ENCODE results near the gene SPOCK2.

Gene SPOCK2

GRCh38 chr10:72087392-72087968, 871 bp downstream of the SPOCK2 start:
- no peak for DNase-seq (ENCODE audit: low spot score)

GRCh38 chr10:72086466-72087391, 1.6 kb downstream of the SPOCK2 start:
- no peak for DNase-seq (ENCODE audit: low spot score)

- DNase-seq (ENCODE audit: low spot score): no peak
These were observed 2.4 kb downstream of the SPOCK2 start for GRCh38 chr10:72085864-72086465.

GRCh38 chr10:72085166-72085565, 3.2 kb downstream of the SPOCK2 start:
- DNase-seq (ENCODE audit: low spot score): no peak

GRCh38 chr10:72083790-72084459, 4.4 kb downstream of the SPOCK2 start:
- no peak for DNase-seq (ENCODE audit: low spot score)

- no peak for DNase-seq (ENCODE audit: low spot score)
These were observed 5.2 kb downstream of the SPOCK2 start for GRCh38 chr10:72082856-72083789.

- no peak for DNase-seq (ENCODE audit: low spot score)
These were observed 6.4 kb downstream of the SPOCK2 start for GRCh38 chr10:72081772-72082590.

- no peak for DNase-seq (ENCODE audit: low spot score)
These were observed 7.1 kb downstream of the SPOCK2 start for GRCh38 chr10:72081210-72081609.

- no peak for DNase-seq (ENCODE audit: low spot score)
These were observed 8.0 kb downstream of the SPOCK2 start for GRCh38 chr10:72080042-72080975.

GRCh38 chr10:72079356-72079755, 9.0 kb downstream of the SPOCK2 start:
- no peak for DNase-seq (ENCODE audit: low spot score)

- DNase-seq (ENCODE audit: low spot score): no peak
These were observed 10.9 kb downstream of the SPOCK2 start for GRCh38 chr10:72077275-72077990.

- DNase-seq (ENCODE audit: low spot score): no peak
These were observed 11.6 kb downstream of the SPOCK2 start for GRCh38 chr10:72076756-72077155.

GRCh38 chr10:72075376-72076115, 12.8 kb downstream of the SPOCK2 start:
- DNase-seq (ENCODE audit: low spot score): no peak

- no peak for DNase-seq (ENCODE audit: low spot score)
These were observed 13.6 kb downstream of the SPOCK2 start for GRCh38 chr10:72074574-72075375.

- DNase-seq (ENCODE audit: low spot score): no peak
These were observed 14.4 kb downstream of the SPOCK2 start for GRCh38 chr10:72073708-72074573.

- no peak for DNase-seq (ENCODE audit: low spot score)
These were observed 15.7 kb downstream of the SPOCK2 start for GRCh38 chr10:72072639-72073038.
